Heart left ventricle (tissue), 16 donors: ENCODE measurements around the gene CRY1. TPM values are rescaled to one million over a fixed set of nuclear protein-coding genes. Genes with fewer than 3 reads are reported as not detected.

Experiments
- ATAC-seq, 4 donors: fragments of 200-7000 bp; cut with Tn5 transposase; one replicate each; pipeline ENCODE4 v1.9.1; 2020 to 2022; ENCODE audit warnings: moderate library complexity in 4 of 4, mild to moderate bottlenecking in 3 of 4, moderate number of reproducible peaks in 1 of 4
- DNase-seq, 5 donors: peaks; one replicate each; pipeline ENCODE4 v3.0.0-alpha.2; 2020
- H3K27ac ChIP-seq, 12 donors: fragments of 200-600 bp; sonication (generic) in 4 of 12; one replicate each; pipeline versions ENCODE4 v1.5.0 to v1.8.0; 2016 to 2022; ENCODE audit warnings: mild to moderate bottlenecking in 2 of 12
- H3K27me3 ChIP-seq, 9 donors: fragments of 200-600 bp; sonication (generic) in 2 of 9; one replicate each; pipeline versions ENCODE4 v1.5.1 to v1.8.0; 2016 to 2022; ENCODE audit warnings: mild to moderate bottlenecking in 3 of 9
- H3K36me3 ChIP-seq, 9 donors: fragments of 200-600 bp; sonication (generic) in 2 of 9; one replicate each; pipeline versions ENCODE4 v1.5.0 to v1.8.0; 2018 to 2022; ENCODE audit warnings: mild to moderate bottlenecking in 2 of 9
- H3K4me1 ChIP-seq, 12 donors: fragments of 200-600 bp; sonication (generic) in 4 of 12; one replicate each; pipeline versions ENCODE4 v1.5.0 to v1.8.0; 2016 to 2022; ENCODE audit warnings: mild to moderate bottlenecking in 3 of 12
- H3K4me3 ChIP-seq, 12 donors: fragments of 200-600 bp; sonication (generic) in 4 of 12; one replicate each; pipeline versions ENCODE4 v1.5.0 to v1.8.0; 2017 to 2022; ENCODE audit warnings: mild to moderate bottlenecking in 9 of 12, moderate library complexity in 4 of 12
- H3K9me3 ChIP-seq, 12 donors: fragments of 200-600 bp; sonication (generic) in 4 of 12; one replicate each; pipeline versions ENCODE4 v1.5.0 to v1.8.0; 2016 to 2022; ENCODE audit warnings: mild to moderate bottlenecking in 1 of 12
- CTCF ChIP-seq, 12 donors: fragments of 200-600 bp; sonication (generic) in 4 of 12; IDR thresholded peaks; one replicate each; pipeline versions ENCODE4 v1.5.0 to v1.8.0; 2018 to 2022; ENCODE audit warnings: antibody characterized with exemption in 12 of 12, mild to moderate bottlenecking in 5 of 12
- POLR2A ChIP-seq, 2 donors: fragments of 450-650 bp; IDR thresholded peaks; one replicate each; pipeline ENCODE4 v1.6.1; 2017; ENCODE audit warnings: antibody characterized with exemption in 2 of 2, mild to moderate bottlenecking in 2 of 2, moderate library complexity in 2 of 2
- WGBS, 4 donors: extraction: QIAGEN DNeasy Blood & Tissue Kit in 2 of 4; methylation state at CpG; one replicate each; pipeline versions ENCODE4 v1.1.5 to v1.1.7; 2013 to 2018; 5-methylcytosine and 5-hydroxymethylcytosine counted together
- intact Hi-C, 10 donors: fragments of 100-400 bp; cut with DNase I; formaldehyde crosslinking; loops; one replicate each; pipeline versions ENCODE4 v1.11.1 to v1.14.2; 2022
- polyA plus RNA-seq, 2 donors: library from polyadenylated mRNA; stranded (reverse); fragments of 200-250 nt; gene quantifications; one replicate each; pipeline ENCODE4 v1.2.3, GENCODE V29; 2013
- total RNA-seq, 9 donors: library from RNA; depleted of rRNA in 2 of 9; stranded (reverse); fragments of >200 nt in 2 of 9; fragmentation: NEBNext Ultra II Directional in 3 of 9; extraction: Animal tissue kit (Norgen Biotek cat#: 25700) in 3 of 9; gene quantifications; one replicate each; pipeline versions ENCODE4 v1.1.0 to v1.2.4, GENCODE V29; 2016 to 2023
- donor health status: ischemic (EF 13 %, LVEDD 7.1; RV severe dilation, severe dysfunction).
- donor health status: healthy with polysubstance abuse.
- donor health status: DM: no; HTN: yes; CAD: no.
- donor health status: DM: no; HTN: no; CAD: no.
- donor health status: ischemic (EF 25% LVEDD 6.9; RV normal size, moderate dysfunction).
- donor health status: ischemic (EF 25% LVEDD 5.7; RV mildly dilated, moderate dysfunction).
- donor health status: healthy.
- donor health status: DM: yes; HTN: yes; CAD: no.
- donor health status: ischemic (EF 35%, LVEDD 5.7; RV mildly dilated, moderate dysfunction).
- donor health status: nonischemic (EF 11% LVEDD 7.7; RV severe dilation, severe dysfunction).
- donor health status: DM: yes; HTN: yes; CAD: no.
- donor health status: PGD.
- donor health status: ischemic (EF 29% LVEDD 5.4; RV normal size, mild dysfunction).
- donor health status: nonischemic (EF 23%, LVEDD 6.1; RV moderate dilation, normal function).

Gene CRY1
- total and polyA plus RNA-seq, 11 donors, result 4.3 to 20.7 (median 12.0) TPM

GRCh38 chr12:107130830-107131611 lies 37.7 kb upstream of the CRY1 start:
- DNase-seq (no peak), ATAC-seq (no peak)
- TF ChIP-seq CTCF (IDR thresholded peaks at IDR 0.05), result no peak
- no peak for TF ChIP-seq POLR2A (IDR thresholded peaks at IDR 0.05)
- Histone ChIP-seq H3K4me1 (peaks cover 0 to 6% (median 0%) of the 10 kb centered on the region in 12 donors), H3K9me3 (no peaks in the 10 kb centered on the region), H3K4me3 (no peak overlapping the region), H3K27me3 (peaks cover 0 to 8% (median 0%) of the 10 kb centered on the region in 9 donors), H3K36me3 (no peaks in the 10 kb centered on the region), H3K27ac (no peak overlapping the region)
- intact Hi-C loops, result loop anchor here in 9 of 10 donors (1.0 to 10.0 kb wide), 6 partner anchors 271 to 756 kb away; no protein-coding TSS in a partner anchor
- 62 to 75% (median 72%) methylated on average over 6 of the region's 6 CpGs for WGBS, 4 donors

GRCh38 chr12:107129315-107129930 lies 36.1 kb upstream of the CRY1 start:
- peaks cover 0 to 6% (median 0%) of the 10 kb centered on the region in 12 donors for H3K4me1 ChIP-seq
- H3K36me3 ChIP-seq, result no peaks in the 10 kb centered on the region
- no peak for ATAC-seq
- TF ChIP-seq CTCF (IDR thresholded peaks at IDR 0.05), result no peak
- TF ChIP-seq POLR2A (IDR thresholded peaks at IDR 0.05), result no peak
- H3K27me3 ChIP-seq, result peaks cover 0 to 8% (median 0%) of the 10 kb centered on the region in 9 donors
- no peaks in the 10 kb centered on the region for H3K9me3 ChIP-seq
- intact Hi-C loops, result no loop called here
- H3K4me3 ChIP-seq, result no peak overlapping the region
- DNase-seq, result no peak
- 59 to 68% (median 67%) methylated on average over 7 of the region's 7 CpGs for WGBS, 4 donors
- H3K27ac ChIP-seq, result no peak overlapping the region

GRCh38 chr12:107127482-107128430 lies 34.4 kb upstream of the CRY1 start:
- H3K9me3 ChIP-seq, result no peaks in the 10 kb centered on the region
- WGBS, 4 donors, result 62 to 66% (median 64%) methylated on average over 6 of the region's 6 CpGs
- TF ChIP-seq CTCF (IDR thresholded peaks at IDR 0.05) (no peak), POLR2A (IDR thresholded peaks at IDR 0.05) (no peak)
- DNase-seq, result no peak
- H3K4me1 ChIP-seq, result peaks cover 0 to 6% (median 0%) of the 10 kb centered on the region in 12 donors
- intact Hi-C loops, result no loop called here
- H3K36me3 ChIP-seq, result no peaks in the 10 kb centered on the region
- H3K27me3 ChIP-seq, result peaks cover 0 to 21% (median 0%) of the 10 kb centered on the region in 9 donors
- ATAC-seq, result no peak
- H3K4me3 ChIP-seq, result no peak overlapping the region
- no peak overlapping the region for H3K27ac ChIP-seq
